H9 (cell line): ENCODE results near the gene PRDM4. TPM values are rescaled to one million over a fixed set of nuclear protein-coding genes. Genes with fewer than 3 reads are reported as not detected.
A peak's percentile ranks its signal among the peaks of the same experiment; 100 is the strongest.

Experiments used
- DNase-seq: peaks from one replicate; pipeline ENCODE4 v3.0.0-alpha.2; 2017
- H2AFZ ChIP-seq: one replicate; pipeline ENCODE4 v1.6.1; 2013; ENCODE audit warnings: mild to moderate bottlenecking, low read length, control low read depth, moderate library complexity
- H2AK5ac ChIP-seq: 2 replicates; pipeline ENCODE4 v1.6.1; 2013; ENCODE audit warnings: low read length, control low read depth, mixed read lengths; ENCODE audit not compliant: insufficient read length
- H2BK120ac ChIP-seq: one replicate; pipeline ENCODE4 v1.6.1; 2013; ENCODE audit warnings: low read depth, mild to moderate bottlenecking, low read length, control low read depth, inconsistent platforms; ENCODE audit not compliant: poor library complexity, severe bottlenecking
- H2BK12ac ChIP-seq: 2 replicates; pipeline ENCODE4 v1.6.1; 2013; ENCODE audit warnings: low read length, control low read depth, mixed read lengths, low read depth; ENCODE audit not compliant: insufficient read length
- H2BK15ac ChIP-seq: 2 replicates; pipeline ENCODE4 v1.6.1; 2013; ENCODE audit warnings: low read depth, low read length, control low read depth
- H2BK20ac ChIP-seq: one replicate; pipeline ENCODE4 v1.6.1; 2013; ENCODE audit warnings: low read depth, mild to moderate bottlenecking, low read length, control low read depth, inconsistent platforms; ENCODE audit not compliant: poor library complexity, severe bottlenecking
- H2BK5ac ChIP-seq: 2 replicates; pipeline ENCODE4 v1.6.1; 2013; ENCODE audit warnings: low read length, control low read depth, mixed read lengths; ENCODE audit not compliant: insufficient read length
- H3K14ac ChIP-seq: 2 replicates; pipeline ENCODE4 v1.6.1; 2013; ENCODE audit warnings: low read length, control low read depth; ENCODE audit not compliant: insufficient read depth
- H3K18ac ChIP-seq: 2 replicates; pipeline ENCODE4 v1.6.1; 2013; ENCODE audit warnings: low read depth, mild to moderate bottlenecking, mixed read lengths, low read length, control low read depth; ENCODE audit not compliant: insufficient read length
- H3K23ac ChIP-seq: 2 replicates; pipeline ENCODE4 v1.6.1; 2013; ENCODE audit warnings: low read length, control low read depth, mixed read lengths, low read depth; ENCODE audit not compliant: insufficient read length
- H3K23me2 ChIP-seq: 2 replicates; pipeline ENCODE4 v1.6.1; 2013; ENCODE audit warnings: low read depth, mild to moderate bottlenecking, mixed read lengths, low read length, control low read depth; ENCODE audit not compliant: insufficient read length, poor library complexity, severe bottlenecking
- H3K27ac ChIP-seq: 2 replicates; pipeline ENCODE4 v1.5.1; 2013; ENCODE audit warnings: low read length, control low read depth, mixed read lengths, low read depth; ENCODE audit not compliant: insufficient read length
- H3K27me3 ChIP-seq: 2 replicates; pipeline ENCODE4 v1.6.1; 2013; ENCODE audit warnings: low read length, control low read depth, inconsistent platforms; ENCODE audit not compliant: insufficient read depth
- H3K4ac ChIP-seq: 2 replicates; pipeline ENCODE4 v1.6.1; 2013; ENCODE audit warnings: low read depth, mild to moderate bottlenecking, control low read depth, inconsistent platforms, low read length, moderate library complexity
- H3K4me1 ChIP-seq: 2 replicates; pipeline ENCODE4 v1.6.1; 2013; ENCODE audit warnings: low read length, control low read depth, inconsistent platforms; ENCODE audit not compliant: insufficient read depth
- H3K4me2 ChIP-seq: 2 replicates; pipeline ENCODE4 v1.6.1; 2013; ENCODE audit warnings: low read length, control low read depth, mixed read lengths; ENCODE audit not compliant: insufficient read length, insufficient read depth
- H3K56ac ChIP-seq: 2 replicates; pipeline ENCODE4 v1.6.1; 2013; ENCODE audit warnings: low read depth, mild to moderate bottlenecking, mixed read lengths, low read length, control low read depth; ENCODE audit not compliant: insufficient read length
- H3K79me1 ChIP-seq: 2 replicates; pipeline ENCODE4 v1.6.1; 2013; ENCODE audit warnings: low read depth, mild to moderate bottlenecking, moderate library complexity, low read length, control low read depth, inconsistent platforms; ENCODE audit not compliant: insufficient read depth, poor library complexity, severe bottlenecking
- H3K79me2 ChIP-seq: 2 replicates; pipeline ENCODE4 v1.6.1; 2013; ENCODE audit warnings: low read length, control low read depth, inconsistent platforms; ENCODE audit not compliant: insufficient read depth
- H3K9ac ChIP-seq: 2 replicates; pipeline ENCODE4 v1.6.1; 2013; ENCODE audit warnings: low read length, control low read depth, mixed read lengths; ENCODE audit not compliant: insufficient read length; ENCODE audit errors: extremely low read depth
- H3K9me3 ChIP-seq: one replicate; pipeline ENCODE4 v1.6.1; 2013; ENCODE audit warnings: low read depth, low read length, inconsistent platforms; ENCODE audit not compliant: control insufficient read depth
- H3T11ph ChIP-seq: one replicate; pipeline ENCODE4 v1.6.1; 2013; ENCODE audit warnings: mild to moderate bottlenecking, low read length, control low read depth, inconsistent platforms
- H4K20me1 ChIP-seq: one replicate; pipeline ENCODE4 v1.6.1; 2013; ENCODE audit not compliant: control insufficient read depth, insufficient read length, insufficient read depth
- H4K5ac ChIP-seq: 2 replicates; pipeline ENCODE4 v1.6.1; 2013; ENCODE audit warnings: low read depth, mild to moderate bottlenecking, mixed read lengths, low read length, control low read depth; ENCODE audit not compliant: insufficient read length
- H4K8ac ChIP-seq: replicated peaks from 2 replicates; pipeline ENCODE4 v1.6.1; 2013; ENCODE audit warnings: low read length, control low read depth, mixed read lengths, low read depth; ENCODE audit not compliant: insufficient read length
- H4K91ac ChIP-seq: 2 replicates; pipeline ENCODE4 v1.6.1; 2013; ENCODE audit warnings: low read depth, mild to moderate bottlenecking, moderate library complexity, mixed read lengths, low read length, control low read depth; ENCODE audit not compliant: insufficient read length
- H3K27ac Mint-ChIP-seq, 3 experiments: 2 replicates in 2 of 3; 3 replicates in 1 of 3; pipeline ENCODE4 v1.8.0; 2020 to 2021; ENCODE audit warnings: mixed read lengths in 3 of 3, mild to moderate bottlenecking in 1 of 3, moderate library complexity in 1 of 3
- H3K27me3 Mint-ChIP-seq: 2 replicates; pipeline ENCODE4 v1.8.0; 2021; ENCODE audit warnings: low read depth, mild to moderate bottlenecking, moderate library complexity, mixed read lengths
- H3K36me3 Mint-ChIP-seq, 3 experiments: 2 replicates in 2 of 3; 3 replicates in 1 of 3; pipeline ENCODE4 v1.8.0; 2020 to 2021; ENCODE audit warnings: low read depth in 3 of 3, mixed read lengths in 3 of 3; ENCODE audit not compliant: insufficient read depth in 1 of 3
- H3K4me1 Mint-ChIP-seq, 2 experiments: 2 replicates each; pipeline ENCODE4 v1.8.0; 2020; ENCODE audit warnings: mixed read lengths in 2 of 2
- H3K4me3 Mint-ChIP-seq, 2 experiments: 2 replicates in 1 of 2; 3 replicates in 1 of 2; pipeline ENCODE4 v1.8.0; 2020 to 2021; ENCODE audit warnings: mild to moderate bottlenecking in 2 of 2, mixed read lengths in 2 of 2, moderate library complexity in 1 of 2
- H3K9me3 Mint-ChIP-seq, 2 experiments: 2 replicates in 1 of 2; 3 replicates in 1 of 2; pipeline ENCODE4 v1.8.0; 2020; ENCODE audit warnings: mild to moderate bottlenecking in 2 of 2, mixed read lengths in 2 of 2, moderate library complexity in 1 of 2
- CTCF ChIP-seq: fragments of 200-600 bp; sonication (generic); conservative IDR thresholded peaks from 3 replicates; pipeline ENCODE4 v1.8.0; 2021; ENCODE audit warnings: antibody characterized with exemption, mild to moderate bottlenecking
- WGBS: extraction: QIAGEN DNeasy Blood & Tissue Kit; methylation state at CpG from one replicate; pipeline ENCODE4 v1.1.7; 2013; ENCODE audit warnings: missing lambda C conversion rate, low lambda C conversion rate, mixed read lengths; ENCODE audit not compliant: insufficient read length; ENCODE audit errors: extremely low coverage; 5-methylcytosine and 5-hydroxymethylcytosine counted together
- total RNA-seq: library from RNA; stranded (reverse); gene quantifications from 2 replicates; pipeline ENCODE4 v1.2.1, GENCODE V29; 2021

PRDM4 gene
- total RNA-seq, 1 experiment from 2014 or later, result 24.4 TPM

GRCh38 chr12:107760207-107760808 lies 629 bp downstream of the PRDM4 start:
- Histone ChIP-seq H3K79me1 (no peaks in the 10 kb centered on the region), H4K91ac (no peak overlapping the region), H3T11ph (no peak overlapping the region), H4K5ac (peak overlapping the region; percentile 73), H2AFZ (no peak overlapping the region), H2BK20ac (no peak overlapping the region), H2BK120ac (no peak overlapping the region), H3K27ac (no peak overlapping the region), H2BK15ac (no peak overlapping the region), H4K8ac (no peak overlapping the region), H4K20me1 (no peaks in the 10 kb centered on the region), H3K4me2 (peak overlapping the region; percentile 100), H3K27me3 (no peaks in the 10 kb centered on the region), H3K9ac (peak overlapping the region; percentile 79), H3K79me2 (peaks cover 16% of the 10 kb centered on the region; the same call in 1 of the 2 replicates), H3K23me2 (peaks cover 10% of the 10 kb centered on the region), H3K56ac (no peak overlapping the region), H3K18ac (no peak overlapping the region), H3K9me3 (no peaks in the 10 kb centered on the region), H2BK12ac (no peak overlapping the region), H3K23ac (no peak overlapping the region), H3K4ac (no peak overlapping the region), H3K4me1 (no peaks in the 10 kb centered on the region), H2BK5ac (no peak overlapping the region), H3K14ac (peak overlapping the region; percentile 23; the same call in 1 of the 2 replicates), H2AK5ac (no peak overlapping the region)
- WGBS, result no CpG with 5 or more reads among the region's 30 CpGs
- DNase-seq, result peak; percentile 65
- peak overlapping the region; percentile 89 to 94 for H3K4me3 Mint-ChIP-seq
- no peak for TF ChIP-seq CTCF
- peaks cover 8 to 16% (median 13%) of the 10 kb centered on the region in 3 experiments; a peak in 6 of 7 replicates for H3K36me3 Mint-ChIP-seq
- no peaks in the 10 kb centered on the region for H3K9me3 Mint-ChIP-seq
- H3K4me1 Mint-ChIP-seq, result peaks cover 16 to 19% of the 10 kb centered on the region in 2 experiments
- peaks cover 4% of the 10 kb centered on the region; the same call in 1 of the 2 replicates for H3K27me3 Mint-ChIP-seq
- peak overlapping the region in 2 of 3 experiments; percentile 79 to 80; a peak in 4 of 7 replicates for H3K27ac Mint-ChIP-seq
